Right ventricle myocardium superior (tissue), 1 donor: Measurements from ENCODE around the gene PRRC2A. TPM values are rescaled to one million over a fixed set of nuclear protein-coding genes. Genes with fewer than 3 reads are reported as not detected.
A peak's percentile ranks its signal among the peaks of the same experiment; 100 is the strongest.

ENCODE experiments used
- ATAC-seq: fragments of 200-7000 bp; cut with Tn5 transposase; one replicate; pipeline ENCODE4 v1.9.1; 2020; ENCODE audit warnings: mild to moderate bottlenecking; ENCODE audit not compliant: poor library complexity
- DNase-seq: peaks from one replicate; pipeline ENCODE4 v3.0.0-alpha.2; 2020
- intact Hi-C: fragments of 100-400 bp; cut with DNase I; formaldehyde crosslinking; loops from one replicate; pipeline ENCODE4 v1.11.2; 2022
- microRNA-seq: library from miRNA; unstranded; fragments of <30 nt; microRNA quantifications from one replicate; pipeline ENCODE4 v1.2.0, GENCODE V29; 2020
- total RNA-seq: library from RNA; stranded (reverse); fragmentation: NEBNext Ultra II Directional; extraction: Animal tissue kit (Norgen Biotek cat#: 25700); gene quantifications from one replicate; pipeline ENCODE4 v1.2.1, GENCODE V29; 2021
- donor health status: DM: no; HTN: yes; CAD: no; lungs with severe emphysema.

Gene PRRC2A
- total RNA-seq, 1 donor from 2014 or later, result 69.1 TPM

DNA sequence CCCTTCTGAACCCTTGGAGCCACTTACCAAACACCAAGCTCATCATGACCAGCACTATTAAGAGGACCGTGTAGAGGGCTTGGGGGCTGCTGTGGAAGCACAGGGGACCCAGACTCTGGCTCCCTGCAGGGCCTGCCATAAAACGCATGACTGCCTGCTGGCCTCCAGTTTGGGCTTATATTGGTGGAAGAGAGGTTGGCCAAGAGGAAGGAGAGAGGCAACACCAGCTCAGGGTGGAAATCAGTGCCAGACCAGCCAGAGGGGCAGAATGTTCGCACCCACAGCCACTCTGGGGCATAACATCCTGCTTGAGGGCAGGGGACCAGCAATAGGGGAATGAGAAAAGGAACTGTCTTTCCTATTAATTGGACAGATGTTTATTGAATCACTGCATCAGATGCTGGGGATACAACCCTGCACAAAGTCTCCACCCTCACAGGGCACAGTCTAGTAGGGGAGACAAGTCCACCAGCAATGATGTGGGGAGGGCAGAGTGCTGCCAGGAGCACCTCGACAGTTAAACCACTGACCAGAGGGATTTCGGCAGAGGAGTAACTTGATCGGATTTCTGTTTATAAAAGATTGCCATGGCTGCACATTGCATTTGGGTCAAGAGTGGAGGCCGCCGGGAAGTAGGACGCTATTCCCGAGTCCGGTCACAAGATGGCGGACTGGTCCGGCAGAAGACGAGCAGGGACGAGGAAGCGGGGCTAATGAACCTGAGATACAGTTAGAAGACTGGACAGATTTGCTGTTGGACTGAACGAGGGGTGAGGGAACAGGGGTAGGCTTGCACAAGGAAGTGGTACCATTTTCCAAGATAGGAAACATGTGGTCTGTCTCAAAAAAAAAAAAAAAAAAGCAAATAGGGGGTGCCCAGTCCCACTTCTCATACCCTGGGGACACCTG lies 60.0 kb downstream of the PRRC2A start, which contains the start of gene LY6G5C:
LY6G5C (minus strand) TSS at position 842 of the 909 bp plus-strand sequence; CDS start at position 148, 694 bp downstream.
- DNase-seq, result peak; percentile 88
- intact Hi-C loops, result loop anchor here (2.0 to 10.0 kb wide), 3 partner anchors 94 to 272 kb away; partner anchors contain the start of gene VWA7
- ATAC-seq, result peak; percentile 94

DNA sequence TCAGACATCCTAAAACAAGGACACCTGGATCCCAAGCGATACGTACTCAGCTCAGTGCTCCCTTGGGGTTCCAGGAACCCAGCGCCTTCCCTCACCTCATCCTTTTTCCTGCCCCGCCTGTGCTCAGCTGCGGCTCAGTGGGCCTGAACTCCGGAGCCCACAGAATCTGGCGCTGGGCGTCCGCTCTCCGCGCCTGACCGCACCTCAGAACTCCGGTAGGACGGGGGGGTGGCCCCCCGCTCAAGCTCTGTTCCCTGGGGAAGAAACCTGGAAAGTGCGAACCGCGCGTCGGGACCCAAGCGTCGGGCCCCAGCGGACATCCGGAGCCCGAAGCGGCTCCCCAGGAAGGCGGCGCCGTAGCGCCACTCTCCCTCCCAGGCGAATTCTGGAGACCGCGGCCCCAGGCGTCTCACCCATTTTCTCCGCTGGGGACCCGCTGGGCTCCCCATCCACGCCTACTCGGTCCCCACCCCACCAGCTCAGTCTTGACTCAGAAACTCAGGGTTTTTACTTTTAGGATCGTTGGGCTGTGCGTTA lies 60.7 kb downstream of the PRRC2A start:
- ATAC-seq, result peak; percentile 76
- intact Hi-C loops, result loop anchor here (2.0 to 10.0 kb wide), 3 partner anchors 94 to 271 kb away; partner anchors contain the start of gene VWA7

DNA sequence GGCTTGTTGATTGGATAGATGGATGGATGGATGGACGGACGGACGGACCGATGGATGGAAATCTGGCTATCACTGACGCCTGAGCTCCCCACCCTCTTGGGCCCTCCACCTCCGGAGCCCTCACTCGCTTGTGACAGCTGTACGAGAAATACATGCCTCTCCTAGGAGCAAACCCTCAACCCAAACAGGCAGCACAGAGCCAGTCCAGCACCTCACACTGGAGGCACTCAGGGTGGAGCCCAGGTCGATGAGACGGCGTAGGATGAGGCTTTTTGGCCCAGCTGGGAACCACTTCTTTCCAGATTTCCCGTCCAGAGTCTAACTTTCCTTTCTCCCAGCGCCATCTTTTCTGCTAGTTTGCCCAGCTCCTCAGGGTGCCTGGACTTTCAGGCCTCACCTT lies 63.1 kb downstream of the PRRC2A start:
- no peak for DNase-seq
- intact Hi-C loops, result loop anchor here (5.0 to 10.0 kb wide), 2 partner anchors 91 to 269 kb away; partner anchors contain the start of gene VWA7
- no peak for ATAC-seq

More for the DNA sequence above, 60.7 kb downstream of the PRRC2A start:
- peak; percentile 67 for DNase-seq

DNA sequence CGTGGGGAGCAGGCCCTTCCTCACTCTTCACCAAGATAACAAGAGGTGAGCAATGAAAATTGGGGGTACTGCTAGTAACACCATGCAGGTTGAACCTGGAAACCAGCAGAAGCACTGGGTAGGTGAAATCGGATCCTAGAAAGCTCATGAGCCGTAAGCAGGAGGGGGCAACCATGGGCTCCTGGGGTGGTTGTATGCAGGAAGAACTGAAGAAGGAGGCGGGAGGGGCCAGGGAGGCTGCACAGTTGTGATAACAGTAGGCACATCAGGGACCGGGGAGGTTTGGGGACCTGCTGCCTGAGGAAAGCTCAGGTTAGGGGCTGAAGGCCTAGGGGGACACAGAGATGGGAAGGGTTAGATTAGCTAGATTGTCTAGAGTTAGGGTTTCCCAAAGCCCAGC lies 66.0 kb downstream of the PRRC2A start:
- no peak for ATAC-seq
- intact Hi-C loops, result loop anchor here (10.0 kb wide), 1 partner anchor 88 kb away; the partner anchor contains the start of gene VWA7
- DNase-seq, result no peak

DNA sequence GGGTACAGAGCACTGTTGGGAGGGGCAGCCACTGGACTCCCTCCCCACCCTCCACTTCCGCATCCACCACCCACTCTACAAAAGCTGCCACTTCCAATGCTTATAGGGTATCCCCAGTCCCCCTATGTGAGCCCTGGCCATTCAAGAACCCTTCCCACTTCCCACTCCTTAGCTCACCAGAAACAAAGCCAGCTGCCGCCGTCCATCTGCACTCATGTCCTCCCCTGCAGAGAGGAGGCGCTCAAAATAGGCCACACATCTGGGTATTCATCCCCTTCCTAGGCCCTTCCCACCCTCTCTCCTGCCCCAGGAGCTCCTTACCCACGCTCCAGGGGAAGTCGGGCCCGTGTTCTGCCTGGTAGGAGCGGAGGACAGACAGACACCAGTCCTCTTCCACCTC lies 66.8 kb downstream of the PRRC2A start:
- DNase-seq, result no peak

More for the DNA sequence above, 66.8 kb downstream of the PRRC2A start:
- no peak for ATAC-seq
- intact Hi-C loops, result loop anchor here (10.0 kb wide), 1 partner anchor 87 kb away; the partner anchor contains the start of gene VWA7

Small RNA genes within 50 kb of the gene (microRNA-seq; reads per million reads assigned to microRNA genes)
- not detected for gene MIR6832

Other genes with a start within 250 kb of the PRRC2A start
- 9.2 TPM for gene MICA, start 217.1 kb upstream of the PRRC2A start, total RNA-seq
- gene MICB, start 122.6 kb upstream of the PRRC2A start, total RNA-seq, result 1.3 TPM
- not detected for gene MCCD1, start 91.8 kb upstream of the PRRC2A start, total RNA-seq
- 145 TPM for gene DDX39B, start 78.7 kb upstream of the PRRC2A start, total RNA-seq
- 2.3 TPM for gene ATP6V1G2, start 74.1 kb upstream of the PRRC2A start, total RNA-seq
- gene NFKBIL1, start 73.1 kb upstream of the PRRC2A start, total RNA-seq, result 9.2 TPM
- gene LTA, start 48.4 kb upstream of the PRRC2A start, total RNA-seq, result not detected
- gene TNF, start 45.1 kb upstream of the PRRC2A start, total RNA-seq, result 0.59 TPM
- not detected for gene LTB, start 38.3 kb upstream of the PRRC2A start, total RNA-seq
- gene LST1, start 34.4 kb upstream of the PRRC2A start, total RNA-seq, result 5.5 TPM
- not detected for gene NCR3, start 27.7 kb upstream of the PRRC2A start, total RNA-seq
- gene AIF1, start 5.5 kb upstream of the PRRC2A start, total RNA-seq, result 17.7 TPM
- 253 TPM for gene BAG6, start 31.9 kb downstream of the PRRC2A start, total RNA-seq
- gene APOM, start 35.2 kb downstream of the PRRC2A start, total RNA-seq, result 1.9 TPM
- 16.5 TPM for gene C6orf47, start 40.1 kb downstream of the PRRC2A start, total RNA-seq
- 19.2 TPM for gene GPANK1, start 44.3 kb downstream of the PRRC2A start, total RNA-seq
- gene CSNK2B, start 45.4 kb downstream of the PRRC2A start, total RNA-seq, result 95.1 TPM
- 2.8 TPM for gene LY6G5B, start 49.3 kb downstream of the PRRC2A start, total RNA-seq
- gene LY6G5C, start 60.4 kb downstream of the PRRC2A start, total RNA-seq, result 1.3 TPM
- gene ABHD16A, start 82.6 kb downstream of the PRRC2A start, total RNA-seq, result 27.9 TPM
- gene LY6G6F, start 86.2 kb downstream of the PRRC2A start, total RNA-seq, result not detected
- gene LY6G6D, start 94.6 kb downstream of the PRRC2A start, total RNA-seq, result not detected
- not detected for gene LY6G6C, start 101.0 kb downstream of the PRRC2A start, total RNA-seq
- gene MPIG6B, start 102.7 kb downstream of the PRRC2A start, total RNA-seq, result 0.13 TPM
- 32.9 TPM for gene DDAH2, start 108.6 kb downstream of the PRRC2A start, total RNA-seq
- gene CLIC1, start 115.8 kb downstream of the PRRC2A start, total RNA-seq, result 86.8 TPM
- 1.8 TPM for gene MSH5, start 119.3 kb downstream of the PRRC2A start, total RNA-seq
- gene SAPCD1, start 141.9 kb downstream of the PRRC2A start, total RNA-seq, result 0.86 TPM
- 9.5 TPM for gene VWA7, start 156.6 kb downstream of the PRRC2A start, total RNA-seq
- gene VARS1, start 175.0 kb downstream of the PRRC2A start, total RNA-seq, result 22.1 TPM
- gene LSM2, start 186.3 kb downstream of the PRRC2A start, total RNA-seq, result 23.0 TPM
- 2.0 TPM for gene HSPA1L, start 194.6 kb downstream of the PRRC2A start, total RNA-seq
- gene HSPA1A, start 194.8 kb downstream of the PRRC2A start, total RNA-seq, result 324 TPM
- gene HSPA1B, start 207.0 kb downstream of the PRRC2A start, total RNA-seq, result 236 TPM
- 24.1 TPM for gene NEU1, start 242.1 kb downstream of the PRRC2A start, total RNA-seq